Measurements from ENCODE around the gene RNF32.

RNF32 gene

DNA sequence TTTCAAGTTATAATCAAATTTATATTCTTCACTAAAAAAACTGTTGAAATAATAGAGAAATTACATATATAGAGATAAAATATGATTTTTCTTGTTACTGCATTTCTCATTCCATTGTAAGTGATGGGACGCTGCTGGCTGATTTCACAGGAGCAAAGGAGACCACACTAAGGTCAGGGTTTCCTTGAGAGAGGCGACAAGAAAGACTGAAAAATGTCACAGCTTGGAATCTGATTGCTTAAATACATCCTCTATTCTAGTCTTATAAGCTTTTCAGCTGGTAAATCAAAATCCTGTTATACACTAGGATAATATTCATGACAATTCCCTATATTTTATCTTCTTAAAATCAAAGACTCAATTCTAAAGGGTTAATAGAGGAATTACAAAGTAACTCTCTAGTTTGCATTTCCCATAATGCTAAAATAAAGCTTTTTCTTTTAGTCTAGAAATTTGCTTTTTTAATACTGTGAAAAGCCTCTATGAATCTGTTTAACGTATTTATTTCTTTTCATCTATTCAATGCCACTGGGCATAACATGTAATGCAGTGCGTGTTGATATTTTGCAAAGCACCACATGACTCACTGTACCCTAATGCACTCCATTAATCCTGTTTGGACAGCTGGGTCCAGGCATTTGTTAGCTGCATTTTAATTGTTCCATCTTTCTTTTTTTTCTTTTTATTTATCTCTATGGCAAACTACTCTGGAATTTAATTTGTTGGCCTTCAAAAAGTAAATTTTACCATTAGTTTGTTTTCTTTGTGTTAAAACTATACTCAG, 81.7 kb downstream of the RNF32 start:
- no peak overlapping the region for H3K27ac ChIP-seq (ENCODE audit: low read length)
- no peaks in the 10 kb centered on the region for H3K9me3 ChIP-seq (ENCODE audit: control insufficient read depth in 1 of 2, low read length in 2 of 2)
- H3K27me3 ChIP-seq (ENCODE audit: low read depth, low read length): no peaks in the 10 kb centered on the region
- peaks cover 0 to 3% of the 10 kb centered on the region in 2 donors for H3K4me1 ChIP-seq (ENCODE audit: control insufficient read depth in 1 of 2, insufficient read depth in 2 of 2, low read length in 2 of 2)
- H3K4me3 ChIP-seq (ENCODE audit: low read depth in 1 of 2, low read length in 2 of 2): no peak overlapping the region
- H3K36me3 ChIP-seq (ENCODE audit: control insufficient read depth in 1 of 2, insufficient read depth in 2 of 2, low read length in 2 of 2): peaks cover under 1 to 6% of the 10 kb centered on the region in 2 donors

DNA sequence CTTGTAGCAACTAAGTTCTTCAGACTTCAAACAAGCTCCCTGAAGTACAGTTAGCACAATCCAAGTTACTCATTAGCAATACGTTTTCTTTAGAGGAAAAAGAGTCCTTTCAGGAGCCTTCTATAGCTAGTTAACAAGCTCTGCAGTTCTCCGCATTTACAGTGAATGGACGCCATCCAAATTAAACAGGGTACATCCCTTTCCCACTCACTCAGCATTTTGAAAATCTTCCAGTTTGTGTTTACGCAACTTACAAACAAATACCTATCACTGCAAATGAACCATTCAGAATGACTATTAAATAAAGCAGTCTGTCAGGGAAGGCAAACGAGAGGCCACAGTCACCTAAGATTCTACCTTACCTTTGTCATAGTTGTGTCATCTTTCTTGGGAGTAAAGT, 84.5 kb downstream of the RNF32 start:
- H3K27ac ChIP-seq (ENCODE audit: low read length): no peak overlapping the region
- H3K36me3 ChIP-seq (ENCODE audit: control insufficient read depth in 1 of 2, insufficient read depth in 2 of 2, low read length in 2 of 2): no peaks in the 10 kb centered on the region
- no peaks in the 10 kb centered on the region for H3K9me3 ChIP-seq (ENCODE audit: control insufficient read depth in 1 of 2, low read length in 2 of 2)
- no peaks in the 10 kb centered on the region for H3K27me3 ChIP-seq (ENCODE audit: low read depth, low read length)
- no peak overlapping the region for H3K4me3 ChIP-seq (ENCODE audit: low read depth in 1 of 2, low read length in 2 of 2)
- no peaks in the 10 kb centered on the region for H3K4me1 ChIP-seq (ENCODE audit: control insufficient read depth in 1 of 2, insufficient read depth in 2 of 2, low read length in 2 of 2)

DNA sequence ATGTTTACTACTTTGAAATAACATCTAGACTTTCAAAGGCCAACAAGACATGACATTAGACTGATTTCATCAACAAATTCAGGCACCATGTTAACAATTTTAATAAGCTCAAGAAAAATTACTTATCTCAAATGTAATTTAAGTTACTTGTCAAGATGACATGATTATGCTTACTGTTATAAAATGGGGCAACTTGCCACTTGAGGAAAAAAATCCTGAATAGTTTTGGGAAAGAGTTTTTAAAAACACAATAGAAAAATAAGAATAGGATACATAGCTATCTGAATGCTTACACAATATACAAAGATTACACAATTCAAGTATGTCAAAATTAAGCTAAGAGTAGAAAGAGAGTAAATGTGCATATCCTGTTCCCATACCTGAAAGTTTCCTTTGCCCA, 85.4 kb downstream of the RNF32 start:
- Histone ChIP-seq H3K36me3 (ENCODE audit: control insufficient read depth in 1 of 2, insufficient read depth in 2 of 2, low read length in 2 of 2) (no peaks in the 10 kb centered on the region), H3K4me1 (ENCODE audit: control insufficient read depth in 1 of 2, insufficient read depth in 2 of 2, low read length in 2 of 2) (no peaks in the 10 kb centered on the region), H3K27me3 (ENCODE audit: low read depth, low read length) (no peaks in the 10 kb centered on the region), H3K27ac (ENCODE audit: low read length) (no peak overlapping the region), H3K4me3 (ENCODE audit: low read depth in 1 of 2, low read length in 2 of 2) (no peak overlapping the region), H3K9me3 (ENCODE audit: control insufficient read depth in 1 of 2, low read length in 2 of 2) (no peaks in the 10 kb centered on the region)

All from muscle layer of duodenum (tissue), 2 donors.